SK-N-SH (cell line): ENCODE data around the gene CHST6. TPM values are rescaled to one million over a fixed set of nuclear protein-coding genes. Genes with fewer than 3 reads are reported as not detected.

Experiments used
- CTCF ChIA-PET: fragments of 300-600, 350-600 bp; formaldehyde crosslinking; extraction: SDS; loops from one replicate; lab custom pipeline; 2021; lab: Yijun Ruan, JAX
- POLR2A ChIA-PET: fragments of 350-600 bp; sonication (Branson Sonifier 250); formaldehyde crosslinking; extraction: SDS; loops from one replicate; lab custom pipeline; 2020; ENCODE audit warnings: antibody characterized with exemption, inconsistent platforms; lab: Yijun Ruan, JAX
- DNase-seq: peaks from one replicate; pipeline ENCODE4 v3.0.0; 2012
- H2AFZ ChIP-seq: fragments of 200-600 bp; sonication (generic); 2 replicates; pipeline ENCODE4 v1.8.1; 2016; ENCODE audit warnings: antibody characterized with exemption, mild to moderate bottlenecking, low read depth
- H3F3A ChIP-seq: fragments of 200-600 bp; sonication (generic); replicated peaks from 2 replicates; pipeline ENCODE3; 2016; ENCODE audit warnings: antibody characterized with exemption, mild to moderate bottlenecking; ENCODE audit not compliant: insufficient read depth
- H3K27ac ChIP-seq, 2 experiments: fragments of 200-500 bp in 1 of 2; fragments of 200-600 bp in 1 of 2; sonication (Bioruptor generic) in 1 of 2; sonication (generic), shearing (Covaris generic) in 1 of 2; 2 replicates each; pipeline versions ENCODE4 v1.5.1 to v1.6.1; 2014 to 2016; ENCODE audit warnings: low read depth in 2 of 2, inconsistent platforms in 1 of 2, low read length in 1 of 2, mild to moderate bottlenecking in 1 of 2, mixed read lengths in 1 of 2
- H3K27me3 ChIP-seq: fragments of 200-600 bp; sonication (generic), shearing (Covaris generic); 2 replicates; pipeline ENCODE4 v1.6.1; 2016; ENCODE audit warnings: mixed run types; ENCODE audit not compliant: insufficient read depth
- H3K36me3 ChIP-seq, 2 experiments: fragments of 200-500 bp in 1 of 2; fragments of 200-600 bp in 1 of 2; sonication (Bioruptor generic) in 1 of 2; sonication (generic) in 1 of 2; replicated peaks in 1 of 2; 2 replicates each; pipeline versions ENCODE3 to v1.5.1; 2014 to 2016; ENCODE audit warnings: low read length in 1 of 2, mild to moderate bottlenecking in 1 of 2; ENCODE audit not compliant: insufficient read depth in 2 of 2, control insufficient read depth in 1 of 2
- H3K4me1 ChIP-seq, 2 experiments: fragments of 200-500 bp in 1 of 2; fragments of 200-600 bp in 1 of 2; sonication (Bioruptor generic) in 1 of 2; sonication (generic), shearing (Covaris generic) in 1 of 2; 2 replicates each; pipeline versions ENCODE4 v1.5.1 to v1.6.1; 2014 to 2016; ENCODE audit warnings: low read depth in 1 of 2, low read length in 1 of 2, mixed run types in 1 of 2; ENCODE audit not compliant: insufficient read depth in 2 of 2, control insufficient read depth in 1 of 2
- H3K4me2 ChIP-seq: fragments of 200-600 bp; sonication (generic), shearing (Covaris generic); 2 replicates; pipeline ENCODE4 v1.6.1; 2017; ENCODE audit warnings: mixed run types
- H3K4me3 ChIP-seq, 2 experiments: fragments of 200-500 bp in 1 of 2; fragments of 200-600 bp in 1 of 2; sonication (Bioruptor generic) in 1 of 2; sonication (generic), shearing (Covaris generic) in 1 of 2; 2 replicates each; pipeline versions ENCODE4 v1.5.1 to v1.8.1; 2014 to 2016; ENCODE audit warnings: low read depth in 2 of 2, inconsistent platforms in 1 of 2, low read length in 1 of 2, mild to moderate bottlenecking in 1 of 2, mixed read lengths in 1 of 2, moderate library complexity in 1 of 2
- H3K79me2 ChIP-seq: fragments of 200-600 bp; sonication (generic); 2 replicates; pipeline ENCODE4 v1.8.1; 2017; ENCODE audit warnings: mild to moderate bottlenecking; ENCODE audit not compliant: insufficient read depth
- H3K9ac ChIP-seq: fragments of 200-600 bp; sonication (generic); 2 replicates; pipeline ENCODE4 v1.6.1; 2017; ENCODE audit warnings: mixed run types
- H3K9me2 ChIP-seq: fragments of 200-600 bp; sonication (generic); 2 replicates; pipeline ENCODE4 v1.6.1; 2017; ENCODE audit warnings: mixed run types
- H3K9me3 ChIP-seq: fragments of 200-600 bp; sonication (generic); 2 replicates; pipeline ENCODE4 v1.6.1; 2017; ENCODE audit warnings: mixed run types, mild to moderate bottlenecking, moderate library complexity
- H4K20me1 ChIP-seq: fragments of 200-600 bp; sonication (generic); 2 replicates; pipeline ENCODE4 v1.6.1; 2017; ENCODE audit warnings: mild to moderate bottlenecking, mixed run types; ENCODE audit not compliant: insufficient read depth
- CHD2 ChIP-seq: fragments of 150-350 bp; IDR thresholded peaks from 2 replicates; pipeline ENCODE4 v1.6.1; 2018; ENCODE audit warnings: low read length; ENCODE audit not compliant: partially characterized antibody
- ELF1 ChIP-seq: IDR thresholded peaks from 2 replicates; pipeline ENCODE4 v1.4.0; 2012
- EP300 ChIP-seq, 2 experiments: IDR thresholded peaks; 2 replicates each; pipeline versions ENCODE4 v1.4.0 to v1.6.1; 2012; ENCODE audit warnings: borderline replicate concordance in 1 of 2, low read depth in 1 of 2, low read length in 1 of 2
- EZH2phosphoT487 ChIP-seq: fragments of 200-600 bp; sonication (generic); IDR thresholded peaks from 2 replicates; pipeline ENCODE4 v1.6.1; 2017; ENCODE audit warnings: low read depth, mixed run types, mild to moderate bottlenecking, antibody characterized with exemption, moderate library complexity, borderline replicate concordance
- FOSL2 ChIP-seq: IDR thresholded peaks from 2 replicates; pipeline ENCODE4 v1.4.0; 2012; ENCODE audit warnings: low read depth, mild to moderate bottlenecking, moderate library complexity, borderline replicate concordance
- MEF2A ChIP-seq: IDR thresholded peaks from 2 replicates; pipeline ENCODE4 v1.4.0; 2012; ENCODE audit warnings: low read depth, borderline replicate concordance
- MXI1 ChIP-seq: IDR thresholded peaks from 2 replicates; pipeline ENCODE4 v1.6.1; 2012; ENCODE audit warnings: mild to moderate bottlenecking, low read depth, low read length, improper control_type of control experiment
- NRF1 ChIP-seq: IDR thresholded peaks from 2 replicates; pipeline ENCODE4 v1.6.1; 2012; ENCODE audit warnings: low read depth, mild to moderate bottlenecking, low read length
- RFX5 ChIP-seq: IDR thresholded peaks from 2 replicates; pipeline ENCODE4 v1.6.1; 2012; ENCODE audit warnings: mild to moderate bottlenecking, improper control_type of control experiment, low read length
- RXRA ChIP-seq: IDR thresholded peaks from 2 replicates; pipeline ENCODE4 v1.4.0; 2012; ENCODE audit warnings: low read depth, mild to moderate bottlenecking, borderline replicate concordance
- SIN3A ChIP-seq: IDR thresholded peaks from 2 replicates; pipeline ENCODE4 v1.6.1; 2012; ENCODE audit warnings: low read depth, mild to moderate bottlenecking, low read length, moderate library complexity, borderline replicate concordance
- TEAD4 ChIP-seq: IDR thresholded peaks from 2 replicates; pipeline ENCODE4 v1.4.0; 2012; ENCODE audit warnings: mild to moderate bottlenecking, borderline replicate concordance; ENCODE audit not compliant: insufficient read depth
- YY1 ChIP-seq: IDR thresholded peaks from 2 replicates; pipeline ENCODE4 v1.4.0; 2012; ENCODE audit warnings: low read depth, mild to moderate bottlenecking
- WGBS: methylation state at CpG from one replicate; pipeline ENCODE4 v1.1.6; 2017; ENCODE audit warnings: low lambda C conversion rate; 5-methylcytosine and 5-hydroxymethylcytosine counted together
- polyA plus RNA-seq, 3 experiments: library from polyadenylated mRNA; depleted of rRNA; stranded (reverse); fragments of >200 nt; gene quantifications; 2 replicates each; pipeline ENCODE4 v1.2.3, GENCODE V29; 2012
- TF ChIP-seq, protein P1 (sequence below): fragments of 200-600 bp; sonication (generic); IDR thresholded peaks from 2 replicates; pipeline ENCODE4 v1.6.1; 2017; ENCODE audit warnings: antibody characterized with exemption, mild to moderate bottlenecking, moderate library complexity
- TF ChIP-seq, protein P2 (sequence below): fragments of 150-350 bp; IDR thresholded peaks from 2 replicates; pipeline ENCODE4 v1.6.1; 2016; ENCODE audit warnings: mild to moderate bottlenecking, low read depth, low read length
- TF ChIP-seq, protein P3 (sequence below): fragments of 150-350 bp; IDR thresholded peaks from 2 replicates; pipeline ENCODE4 v1.6.1; 2017; ENCODE audit warnings: antibody characterized with exemption, low read length, low read depth, borderline replicate concordance
- TF ChIP-seq, protein P4 (sequence below): IDR thresholded peaks from 2 replicates; pipeline ENCODE4; 2012

The CHST6 gene
- polyA plus RNA-seq, 1 of the 3 experiments (the other 2 are of a cell fraction) = 0.30 TPM

DNA sequence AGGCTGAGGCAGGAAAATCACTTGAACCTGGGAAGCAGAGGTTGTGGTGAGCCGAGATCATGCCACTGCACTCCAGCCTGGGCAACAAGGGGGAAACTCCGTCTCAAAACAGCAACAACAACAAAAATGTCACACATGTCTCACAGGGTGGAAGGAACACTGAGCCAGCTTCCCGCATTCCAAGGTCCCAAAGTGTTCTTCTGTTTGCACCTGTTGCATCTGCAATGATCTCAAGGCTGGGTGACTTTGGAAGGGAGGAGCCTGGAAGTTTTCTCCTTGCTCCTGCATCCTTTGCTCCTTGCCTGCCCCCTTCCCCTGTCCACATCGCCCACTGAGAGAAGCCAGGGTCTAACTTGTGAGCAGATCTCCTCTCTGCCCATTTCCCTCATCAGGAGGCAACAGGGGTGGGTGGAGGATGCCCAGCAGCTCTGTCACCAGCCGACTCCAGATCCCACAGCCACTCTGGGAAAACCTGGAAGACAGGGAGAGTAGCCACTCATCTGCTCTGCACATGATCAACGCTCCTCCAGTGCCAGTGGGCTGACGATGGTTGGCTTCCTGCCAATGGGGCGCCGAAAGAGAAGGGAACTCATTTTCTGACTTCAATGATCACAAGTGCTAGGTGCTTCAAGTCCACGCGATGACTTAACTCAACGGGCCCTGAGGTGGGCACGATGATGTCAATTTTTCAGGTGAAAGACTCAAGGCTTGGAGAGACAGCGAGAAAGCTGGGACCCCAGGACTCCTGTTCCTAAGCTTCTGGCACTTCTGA is 12.6 kb downstream of the CHST6 start:
- Histone ChIP-seq H3K27ac (no peak overlapping the region), H3K9me3 (no peaks in the 10 kb centered on the region), H3K4me1 (peaks cover 0 to 1% of the 10 kb centered on the region in 2 experiments; a peak in 1 of 4 replicates), H3K4me2 (no peak overlapping the region), H3K9ac (no peak overlapping the region), H3K79me2 (no peaks in the 10 kb centered on the region), H3F3A (no peaks in the 10 kb centered on the region), H3K4me3 (no peak overlapping the region), H3K36me3 (no peaks in the 10 kb centered on the region), H3K27me3 (no peaks in the 10 kb centered on the region), H3K9me2 (no peaks in the 10 kb centered on the region), H4K20me1 (no peaks in the 10 kb centered on the region), H2AFZ (no peak overlapping the region)
- no peak for DNase-seq
- WGBS = 71% methylated on average over 14 of the region's 14 CpGs
- POLR2A ChIA-PET = no interaction called here
- no peak for TF ChIP-seq MXI1
- TF ChIP-seq, protein P1, sequence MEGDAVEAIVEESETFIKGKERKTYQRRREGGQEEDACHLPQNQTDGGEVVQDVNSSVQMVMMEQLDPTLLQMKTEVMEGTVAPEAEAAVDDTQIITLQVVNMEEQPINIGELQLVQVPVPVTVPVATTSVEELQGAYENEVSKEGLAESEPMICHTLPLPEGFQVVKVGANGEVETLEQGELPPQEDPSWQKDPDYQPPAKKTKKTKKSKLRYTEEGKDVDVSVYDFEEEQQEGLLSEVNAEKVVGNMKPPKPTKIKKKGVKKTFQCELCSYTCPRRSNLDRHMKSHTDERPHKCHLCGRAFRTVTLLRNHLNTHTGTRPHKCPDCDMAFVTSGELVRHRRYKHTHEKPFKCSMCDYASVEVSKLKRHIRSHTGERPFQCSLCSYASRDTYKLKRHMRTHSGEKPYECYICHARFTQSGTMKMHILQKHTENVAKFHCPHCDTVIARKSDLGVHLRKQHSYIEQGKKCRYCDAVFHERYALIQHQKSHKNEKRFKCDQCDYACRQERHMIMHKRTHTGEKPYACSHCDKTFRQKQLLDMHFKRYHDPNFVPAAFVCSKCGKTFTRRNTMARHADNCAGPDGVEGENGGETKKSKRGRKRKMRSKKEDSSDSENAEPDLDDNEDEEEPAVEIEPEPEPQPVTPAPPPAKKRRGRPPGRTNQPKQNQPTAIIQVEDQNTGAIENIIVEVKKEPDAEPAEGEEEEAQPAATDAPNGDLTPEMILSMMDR = no peak
- TF ChIP-seq EP300 (IDR thresholded peaks at IDR 0.05; ENCODE audit: borderline replicate concordance in 1 of 2, low read depth in 1 of 2, low read length in 1 of 2) = no peak
- no peak for TF ChIP-seq NRF1
- TF ChIP-seq SIN3A = no peak
- no peak for TF ChIP-seq EZH2phosphoT487
- TF ChIP-seq, protein P2, sequence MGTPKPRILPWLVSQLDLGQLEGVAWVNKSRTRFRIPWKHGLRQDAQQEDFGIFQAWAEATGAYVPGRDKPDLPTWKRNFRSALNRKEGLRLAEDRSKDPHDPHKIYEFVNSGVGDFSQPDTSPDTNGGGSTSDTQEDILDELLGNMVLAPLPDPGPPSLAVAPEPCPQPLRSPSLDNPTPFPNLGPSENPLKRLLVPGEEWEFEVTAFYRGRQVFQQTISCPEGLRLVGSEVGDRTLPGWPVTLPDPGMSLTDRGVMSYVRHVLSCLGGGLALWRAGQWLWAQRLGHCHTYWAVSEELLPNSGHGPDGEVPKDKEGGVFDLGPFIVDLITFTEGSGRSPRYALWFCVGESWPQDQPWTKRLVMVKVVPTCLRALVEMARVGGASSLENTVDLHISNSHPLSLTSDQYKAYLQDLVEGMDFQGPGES = no peak
- no peak for TF ChIP-seq RXRA
- TF ChIP-seq MEF2A = no peak
- no peak for TF ChIP-seq TEAD4
- CTCF ChIA-PET = interaction anchor here (2.6 kb wide), 1 partner anchor 12 kb away, joined by 8 read pairs; no protein-coding TSS in a partner anchor

DNA sequence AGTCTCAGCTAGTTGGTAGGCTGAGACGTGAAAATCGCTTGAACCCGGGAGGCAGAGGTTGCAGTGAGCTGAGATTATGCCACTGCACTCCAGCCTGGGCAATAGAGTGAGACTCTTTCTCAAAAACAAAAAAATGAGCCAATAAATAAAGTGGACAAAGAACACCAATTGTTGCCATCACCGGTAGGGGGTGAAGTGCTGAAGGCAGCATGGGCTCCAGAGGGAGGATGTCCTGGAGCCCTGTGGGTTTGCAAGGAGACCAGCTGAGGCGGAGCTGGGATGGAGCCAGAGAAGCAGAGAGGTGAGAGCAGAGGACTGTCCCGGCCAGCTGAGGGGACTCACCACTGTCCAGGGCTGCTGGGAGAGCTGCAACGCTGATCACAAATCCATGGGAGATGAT is 13.8 kb downstream of the CHST6 start:
- H3K9ac ChIP-seq = no peak overlapping the region
- H3K79me2 ChIP-seq = no peaks in the 10 kb centered on the region
- no peak overlapping the region for H3K27ac ChIP-seq
- DNase-seq = no peak
- H4K20me1 ChIP-seq = no peaks in the 10 kb centered on the region
- H3K4me2 ChIP-seq = no peak overlapping the region
- no peaks in the 10 kb centered on the region for H3K36me3 ChIP-seq
- H2AFZ ChIP-seq = no peak overlapping the region
- CTCF ChIA-PET = interaction anchor here (0.6 to 2.6 kb wide), 4 partner anchors 9 to 17 kb away, joined by 3 to 9 read pairs (median 6); partner anchors contain the start of gene TMEM170A
- WGBS = 58% methylated on average over 6 of the region's 7 CpGs
- no peak overlapping the region for H3K4me3 ChIP-seq
- no peaks in the 10 kb centered on the region for H3F3A ChIP-seq
- H3K27me3 ChIP-seq = no peaks in the 10 kb centered on the region
- no peaks in the 10 kb centered on the region for H3K9me2 ChIP-seq
- H3K4me1 ChIP-seq = peaks cover 0 to 3% of the 10 kb centered on the region in 2 experiments; a peak in 1 of 4 replicates
- POLR2A ChIA-PET = interaction anchor here (0.7 kb wide), 1 partner anchor 131 kb away, joined by 4 read pairs; no protein-coding TSS in a partner anchor
- H3K9me3 ChIP-seq = no peaks in the 10 kb centered on the region
- no peak for TF ChIP-seq MXI1
- TF ChIP-seq, protein P3, sequence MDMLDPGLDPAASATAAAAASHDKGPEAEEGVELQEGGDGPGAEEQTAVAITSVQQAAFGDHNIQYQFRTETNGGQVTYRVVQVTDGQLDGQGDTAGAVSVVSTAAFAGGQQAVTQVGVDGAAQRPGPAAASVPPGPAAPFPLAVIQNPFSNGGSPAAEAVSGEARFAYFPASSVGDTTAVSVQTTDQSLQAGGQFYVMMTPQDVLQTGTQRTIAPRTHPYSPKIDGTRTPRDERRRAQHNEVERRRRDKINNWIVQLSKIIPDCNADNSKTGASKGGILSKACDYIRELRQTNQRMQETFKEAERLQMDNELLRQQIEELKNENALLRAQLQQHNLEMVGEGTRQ = no peak
- no peak for TF ChIP-seq NRF1
- TF ChIP-seq, protein P4, sequence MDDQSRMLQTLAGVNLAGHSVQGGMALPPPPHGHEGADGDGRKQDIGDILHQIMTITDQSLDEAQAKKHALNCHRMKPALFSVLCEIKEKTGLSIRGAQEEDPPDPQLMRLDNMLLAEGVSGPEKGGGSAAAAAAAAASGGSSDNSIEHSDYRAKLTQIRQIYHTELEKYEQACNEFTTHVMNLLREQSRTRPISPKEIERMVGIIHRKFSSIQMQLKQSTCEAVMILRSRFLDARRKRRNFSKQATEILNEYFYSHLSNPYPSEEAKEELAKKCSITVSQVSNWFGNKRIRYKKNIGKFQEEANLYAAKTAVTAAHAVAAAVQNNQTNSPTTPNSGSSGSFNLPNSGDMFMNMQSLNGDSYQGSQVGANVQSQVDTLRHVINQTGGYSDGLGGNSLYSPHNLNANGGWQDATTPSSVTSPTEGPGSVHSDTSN = no peak
- no peak for TF ChIP-seq EP300 (IDR thresholded peaks at IDR 0.05; ENCODE audit: borderline replicate concordance in 1 of 2, low read depth in 1 of 2, low read length in 1 of 2)
- no peak for TF ChIP-seq MEF2A
- no peak for TF ChIP-seq TEAD4
- TF ChIP-seq ELF1 = no peak
- no peak for TF ChIP-seq SIN3A
- TF ChIP-seq RFX5 = no peak
- TF ChIP-seq, protein P1 = no peak; the same call in 1 of the 2 replicates
- no peak for TF ChIP-seq CHD2
- no peak for TF ChIP-seq YY1
- TF ChIP-seq FOSL2 = no peak
